ENCODE measurements around the gene GTF2E1. TPM values are rescaled to one million over a fixed set of nuclear protein-coding genes. Genes with fewer than 3 reads are reported as not detected.

The GTF2E1 gene
- total RNA-seq, 1 experiment from 2014 or later: 78.0 TPM

- ATAC-seq (peak; percentile 91), DNase-seq (ENCODE audit: low spot score) (no peak)
- Mint-ChIP-seq H3K4me3 (no peak overlapping the region), H3K27ac (peak overlapping the region; percentile 67; the same call in 1 of the 2 replicates), H3K27me3 (ENCODE audit: low read depth) (no peaks in the 10 kb centered on the region), H3K36me3 (peaks cover 2% of the 10 kb centered on the region; the same call in 1 of the 2 replicates), H3K4me1 (peaks cover 77% of the 10 kb centered on the region), H3K9me3 (no peaks in the 10 kb centered on the region)
- ChIA-PET POLR2A (no interaction called here), CTCF (interaction anchor here (0.9 to 1.3 kb wide), 5 partner anchors 23 to 205 kb away, joined by 3 to 6 read pairs (median 4); no protein-coding TSS in a partner anchor)
- TF ChIP-seq IRF2 (CRISPR knock-in tag; IDR thresholded peaks at IDR 0.05; ENCODE audit: borderline replicate concordance, low read depth) (no peak), ZNF396 (CRISPR knock-in tag; IDR thresholded peaks at IDR 0.05; ENCODE audit: borderline replicate concordance) (no peak), RORB (CRISPR knock-in tag; IDR thresholded peaks at IDR 0.05) (no peak), GRHL2 (CRISPR knock-in tag; IDR thresholded peaks at IDR 0.05; ENCODE audit: insufficient replicate concordance, severe bottlenecking) (no peak), ESRRA (CRISPR knock-in tag; IDR thresholded peaks at IDR 0.05; ENCODE audit: borderline replicate concordance) (no peak), PRRX2 (CRISPR knock-in tag; IDR thresholded peaks at IDR 0.05) (no peak), NFATC4 (CRISPR knock-in tag; IDR thresholded peaks at IDR 0.05) (no peak), ZNF232 (CRISPR knock-in tag; IDR thresholded peaks at IDR 0.05) (no peak), SP1 (CRISPR knock-in tag; conservative IDR thresholded peaks at IDR 0.05) (no peak), NR1H2 (CRISPR knock-in tag; IDR thresholded peaks at IDR 0.05) (no peak)
- TF ChIP-seq, protein P1, sequence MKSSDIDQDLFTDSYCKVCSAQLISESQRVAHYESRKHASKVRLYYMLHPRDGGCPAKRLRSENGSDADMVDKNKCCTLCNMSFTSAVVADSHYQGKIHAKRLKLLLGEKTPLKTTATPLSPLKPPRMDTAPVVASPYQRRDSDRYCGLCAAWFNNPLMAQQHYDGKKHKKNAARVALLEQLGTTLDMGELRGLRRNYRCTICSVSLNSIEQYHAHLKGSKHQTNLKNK (CRISPR knock-in tag; IDR thresholded peaks at IDR 0.05): no peak
- TF ChIP-seq, protein P2, sequence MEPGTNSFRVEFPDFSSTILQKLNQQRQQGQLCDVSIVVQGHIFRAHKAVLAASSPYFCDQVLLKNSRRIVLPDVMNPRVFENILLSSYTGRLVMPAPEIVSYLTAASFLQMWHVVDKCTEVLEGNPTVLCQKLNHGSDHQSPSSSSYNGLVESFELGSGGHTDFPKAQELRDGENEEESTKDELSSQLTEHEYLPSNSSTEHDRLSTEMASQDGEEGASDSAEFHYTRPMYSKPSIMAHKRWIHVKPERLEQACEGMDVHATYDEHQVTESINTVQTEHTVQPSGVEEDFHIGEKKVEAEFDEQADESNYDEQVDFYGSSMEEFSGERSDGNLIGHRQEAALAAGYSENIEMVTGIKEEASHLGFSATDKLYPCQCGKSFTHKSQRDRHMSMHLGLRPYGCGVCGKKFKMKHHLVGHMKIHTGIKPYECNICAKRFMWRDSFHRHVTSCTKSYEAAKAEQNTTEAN (CRISPR knock-in tag; IDR thresholded peaks at IDR 0.05): no peak
- TF ChIP-seq, protein P3, sequence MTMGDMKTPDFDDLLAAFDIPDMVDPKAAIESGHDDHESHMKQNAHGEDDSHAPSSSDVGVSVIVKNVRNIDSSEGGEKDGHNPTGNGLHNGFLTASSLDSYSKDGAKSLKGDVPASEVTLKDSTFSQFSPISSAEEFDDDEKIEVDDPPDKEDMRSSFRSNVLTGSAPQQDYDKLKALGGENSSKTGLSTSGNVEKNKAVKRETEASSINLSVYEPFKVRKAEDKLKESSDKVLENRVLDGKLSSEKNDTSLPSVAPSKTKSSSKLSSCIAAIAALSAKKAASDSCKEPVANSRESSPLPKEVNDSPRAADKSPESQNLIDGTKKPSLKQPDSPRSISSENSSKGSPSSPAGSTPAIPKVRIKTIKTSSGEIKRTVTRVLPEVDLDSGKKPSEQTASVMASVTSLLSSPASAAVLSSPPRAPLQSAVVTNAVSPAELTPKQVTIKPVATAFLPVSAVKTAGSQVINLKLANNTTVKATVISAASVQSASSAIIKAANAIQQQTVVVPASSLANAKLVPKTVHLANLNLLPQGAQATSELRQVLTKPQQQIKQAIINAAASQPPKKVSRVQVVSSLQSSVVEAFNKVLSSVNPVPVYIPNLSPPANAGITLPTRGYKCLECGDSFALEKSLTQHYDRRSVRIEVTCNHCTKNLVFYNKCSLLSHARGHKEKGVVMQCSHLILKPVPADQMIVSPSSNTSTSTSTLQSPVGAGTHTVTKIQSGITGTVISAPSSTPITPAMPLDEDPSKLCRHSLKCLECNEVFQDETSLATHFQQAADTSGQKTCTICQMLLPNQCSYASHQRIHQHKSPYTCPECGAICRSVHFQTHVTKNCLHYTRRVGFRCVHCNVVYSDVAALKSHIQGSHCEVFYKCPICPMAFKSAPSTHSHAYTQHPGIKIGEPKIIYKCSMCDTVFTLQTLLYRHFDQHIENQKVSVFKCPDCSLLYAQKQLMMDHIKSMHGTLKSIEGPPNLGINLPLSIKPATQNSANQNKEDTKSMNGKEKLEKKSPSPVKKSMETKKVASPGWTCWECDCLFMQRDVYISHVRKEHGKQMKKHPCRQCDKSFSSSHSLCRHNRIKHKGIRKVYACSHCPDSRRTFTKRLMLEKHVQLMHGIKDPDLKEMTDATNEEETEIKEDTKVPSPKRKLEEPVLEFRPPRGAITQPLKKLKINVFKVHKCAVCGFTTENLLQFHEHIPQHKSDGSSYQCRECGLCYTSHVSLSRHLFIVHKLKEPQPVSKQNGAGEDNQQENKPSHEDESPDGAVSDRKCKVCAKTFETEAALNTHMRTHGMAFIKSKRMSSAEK (CRISPR knock-in tag; IDR thresholded peaks at IDR 0.05; ENCODE audit: borderline replicate concordance): no peak
Observed at GRCh38 chr3:120764206-120764605, 21.7 kb downstream of the GTF2E1 start.

GRCh38 chr3:120765830-120766493 lies 23.4 kb downstream of the GTF2E1 start:
- Mint-ChIP-seq H3K36me3 (no peaks in the 10 kb centered on the region), H3K4me1 (peaks cover 75% of the 10 kb centered on the region), H3K27me3 (ENCODE audit: low read depth) (no peaks in the 10 kb centered on the region), H3K4me3 (no peak overlapping the region), H3K27ac (peak overlapping the region; percentile 16), H3K9me3 (no peaks in the 10 kb centered on the region)
- DNase-seq (ENCODE audit: low spot score) (no peak), ATAC-seq (no peak)
- ChIA-PET CTCF (interaction anchor here (1.0 kb wide), 1 partner anchor 27 kb away, joined by 3 read pairs; no protein-coding TSS in a partner anchor), POLR2A (no interaction called here)
- TF ChIP-seq ZNF423 (CRISPR knock-in tag; IDR thresholded peaks at IDR 0.05) (no peak), USF1 (CRISPR knock-in tag; IDR thresholded peaks at IDR 0.05) (no peak), CREB1 (CRISPR knock-in tag; IDR thresholded peaks at IDR 0.05) (no peak), MXD4 (CRISPR knock-in tag; IDR thresholded peaks at IDR 0.05; ENCODE audit: borderline replicate concordance) (no peak), ESRRA (CRISPR knock-in tag; IDR thresholded peaks at IDR 0.05; ENCODE audit: borderline replicate concordance) (no peak), SOX15 (CRISPR knock-in tag; IDR thresholded peaks at IDR 0.05) (no peak), SP1 (CRISPR knock-in tag; conservative IDR thresholded peaks at IDR 0.05) (no peak)

Measured in WTC11 (cell line).